Sciatic nerve (tissue), 2 donors: ENCODE measurements around the gene ANKRD55. TPM values are rescaled to one million over a fixed set of nuclear protein-coding genes. Genes with fewer than 3 reads are reported as not detected.
"Not testable (repeated sequence)": the region's sequence is repeated elsewhere in the genome, so short reads cannot be mapped to it uniquely, and the experiment has no call there.

Experiments used
- ATAC-seq: fragments of 200-7000 bp; cut with Tn5 transposase; one replicate; pipeline ENCODE4 v1.9.1; 2020; ENCODE audit warnings: mild to moderate bottlenecking, moderate library complexity
- DNase-seq: peaks from one replicate; pipeline ENCODE4 v3.0.0-alpha.2; 2020; ENCODE audit warnings: low spot score
- intact Hi-C: fragments of 100-400 bp; cut with DNase I; formaldehyde crosslinking; loops from one replicate; pipeline ENCODE4 v1.14.2; 2022
- total RNA-seq: library from RNA; stranded (reverse); fragmentation: NEBNext Ultra II Directional; extraction: Animal tissue kit (Norgen Biotek cat#: 25700); gene quantifications from one replicate; pipeline ENCODE4 v1.2.1, GENCODE V29; 2021
- donor health status: DM: no; HTN: no; CAD: no.
- donor health status: DM: no; HTN: no; CAD: no.

The ANKRD55 gene
- total RNA-seq, 1 donor from 2014 or later = not detected

DNA sequence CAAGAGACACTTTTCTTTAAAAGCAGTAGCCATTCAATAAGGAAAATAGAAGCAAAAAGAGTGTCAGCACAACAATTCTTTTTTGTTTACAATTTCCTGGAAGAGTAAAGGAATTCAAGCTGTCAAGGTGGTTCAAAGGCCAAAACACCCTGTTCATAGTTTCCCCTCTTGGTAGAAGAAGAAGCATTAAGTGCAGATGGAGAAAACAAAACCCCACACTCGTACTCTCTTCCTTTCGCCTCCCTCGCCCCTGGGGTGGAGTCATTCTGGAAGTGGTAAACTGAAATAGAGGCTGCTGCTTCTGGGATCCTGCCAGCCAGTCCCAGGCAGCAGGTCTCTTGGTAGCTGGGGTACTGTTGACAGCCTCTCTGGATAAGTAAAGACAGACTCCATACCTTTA is 105.0 kb downstream of the ANKRD55 start:
- no peak for ATAC-seq
- intact Hi-C loops = no loop called here

DNA sequence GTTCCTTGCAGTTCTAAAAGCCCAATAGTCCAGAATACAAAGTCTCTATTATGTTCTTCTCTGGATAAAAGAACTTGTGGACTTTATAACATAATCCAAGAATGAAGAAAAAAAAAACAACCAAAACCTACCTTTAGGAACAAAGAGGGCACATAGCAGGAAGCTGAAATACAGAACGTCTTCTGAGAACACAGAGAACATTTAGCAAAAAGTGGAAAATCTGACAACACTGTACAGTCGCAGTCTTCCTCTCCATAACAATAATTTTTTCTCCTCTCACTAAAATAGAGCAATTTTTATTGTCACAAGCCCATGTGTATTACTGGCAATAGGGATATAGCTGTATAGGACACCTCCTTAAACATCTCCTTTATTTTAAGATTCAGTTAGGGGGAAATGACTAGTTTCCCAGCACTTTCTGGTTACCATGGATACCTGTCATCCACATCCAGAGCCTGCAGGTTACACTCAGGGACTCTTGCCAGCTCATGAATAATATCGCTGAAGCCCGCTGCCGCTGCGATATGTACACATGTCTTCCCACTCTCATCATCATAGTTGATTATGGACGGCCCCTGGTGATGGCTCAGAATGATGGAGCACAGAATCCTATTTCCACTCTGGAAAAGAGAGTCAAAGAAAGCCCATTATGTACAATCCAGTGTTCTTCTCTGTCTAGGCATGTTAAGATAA is 106.5 kb downstream of the ANKRD55 start:
- DNase-seq (no peak), ATAC-seq (no peak)
- intact Hi-C loops = no loop called here

More for the DNA sequence above, 105.0 kb downstream of the ANKRD55 start:
- no peak for DNase-seq

DNA sequence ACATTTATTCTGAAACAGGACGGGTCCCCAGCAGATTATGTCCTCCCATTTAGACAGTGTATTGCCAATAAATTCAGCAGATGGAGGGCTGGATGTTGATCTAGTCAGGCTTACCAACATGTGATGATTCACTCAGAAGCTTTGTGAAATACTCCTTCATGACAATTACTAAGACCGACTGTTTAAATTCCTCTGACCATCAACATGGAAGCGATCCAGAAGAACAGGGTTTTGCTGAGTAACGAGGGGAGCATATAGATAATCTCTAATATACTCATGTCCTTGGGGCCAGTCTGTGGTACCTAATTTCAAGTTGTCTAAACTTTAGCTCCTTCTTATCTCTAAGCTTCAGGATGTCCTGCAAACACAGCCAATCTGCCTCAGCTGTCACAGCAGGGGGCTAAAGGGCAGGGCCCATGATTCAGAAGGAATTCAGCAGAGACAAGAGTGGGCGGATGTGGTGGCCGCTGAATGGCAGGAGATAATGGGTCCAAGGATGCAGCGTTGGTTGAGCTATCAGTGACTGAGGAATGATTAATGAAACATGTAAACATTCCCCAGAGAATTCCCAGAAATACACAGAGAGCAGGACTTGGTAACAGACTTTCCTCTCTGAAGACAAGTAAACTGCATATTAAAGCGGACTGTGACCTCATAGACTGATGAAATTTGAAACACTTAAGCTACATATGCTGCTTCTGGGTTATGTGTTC is 109.4 kb downstream of the ANKRD55 start:
- peak; percentile 72 for ATAC-seq
- DNase-seq = no peak
- intact Hi-C loops = no loop called here

DNA sequence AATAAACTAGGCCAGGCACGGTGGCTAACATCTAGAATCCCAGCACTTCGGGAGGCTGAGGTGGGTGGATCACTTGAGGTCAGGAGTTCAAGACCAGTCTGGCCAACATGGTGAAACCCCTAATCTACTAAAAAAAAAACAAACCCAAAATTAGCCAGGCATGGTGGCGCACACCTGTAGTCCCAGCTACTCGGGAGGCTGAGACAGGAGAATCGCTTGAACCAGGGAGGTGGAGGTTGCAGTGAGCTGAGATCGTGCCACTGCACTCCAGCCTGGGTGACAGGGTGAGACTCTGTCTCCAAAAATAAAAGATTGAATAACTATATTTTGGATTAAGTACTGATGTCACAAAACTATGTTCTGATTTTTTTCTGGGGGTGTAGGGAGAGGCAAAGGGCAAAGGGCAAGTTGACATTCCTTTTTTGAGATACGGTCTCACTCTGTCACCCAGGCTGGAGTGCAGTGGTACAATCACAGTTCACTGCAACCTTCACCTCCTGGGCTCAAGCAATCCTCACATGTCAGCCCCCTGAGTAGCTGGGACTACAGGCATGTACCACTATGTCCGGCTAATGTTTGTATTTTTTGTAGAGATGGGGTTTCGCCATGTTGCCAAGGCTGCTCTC is 110.7 kb downstream of the ANKRD55 start:
- intact Hi-C loops, ATAC-seq, DNase-seq: not testable (repeated sequence)

DNA sequence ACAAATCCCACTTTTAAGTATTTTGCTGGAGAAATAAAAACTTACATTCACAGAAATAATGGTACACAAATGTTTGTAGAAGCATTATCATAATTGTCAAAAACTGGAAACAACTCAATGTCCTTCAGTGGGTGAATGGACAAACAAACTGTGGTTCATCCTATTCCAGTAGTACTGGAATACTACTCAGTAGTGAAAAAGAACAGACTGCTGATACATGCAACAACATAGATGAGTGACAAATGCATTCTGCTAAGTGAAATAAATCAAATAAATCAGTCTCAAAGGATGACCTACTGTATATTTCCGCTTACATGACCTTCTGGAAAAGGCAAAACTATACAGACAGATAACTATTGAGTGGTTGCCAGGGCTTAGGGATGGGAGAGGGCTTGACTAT is 114.1 kb downstream of the ANKRD55 start:
- no peak for ATAC-seq
- DNase-seq = no peak
- intact Hi-C loops = no loop called here

DNA sequence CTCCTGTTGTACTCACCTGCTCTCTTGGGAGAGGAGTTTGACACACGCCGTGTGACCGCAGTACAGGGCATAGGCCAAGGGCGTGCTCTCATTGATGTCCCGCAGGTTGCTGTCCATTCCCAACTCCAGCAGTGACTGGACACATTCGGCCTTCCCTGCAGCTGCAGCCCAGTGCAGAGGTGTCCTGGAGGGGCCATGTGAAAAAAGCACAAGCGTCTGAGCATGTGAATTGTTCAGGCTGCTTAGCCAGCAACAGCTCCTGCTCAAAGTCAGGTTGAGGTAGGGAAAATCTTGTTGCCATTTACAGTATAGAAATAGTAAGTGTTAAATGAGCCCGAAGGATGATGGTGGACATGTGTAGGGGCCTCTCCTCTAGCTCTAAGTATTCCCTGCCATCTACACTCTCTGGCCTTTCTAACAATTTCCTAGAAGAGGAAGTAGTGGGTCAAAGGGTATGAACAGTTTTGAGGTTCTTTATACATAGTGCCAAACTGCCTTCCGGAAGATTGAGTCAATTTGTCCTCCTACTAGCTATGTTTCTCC is 116.5 kb downstream of the ANKRD55 start:
- no peak for DNase-seq
- intact Hi-C loops = no loop called here
- ATAC-seq = no peak

DNA sequence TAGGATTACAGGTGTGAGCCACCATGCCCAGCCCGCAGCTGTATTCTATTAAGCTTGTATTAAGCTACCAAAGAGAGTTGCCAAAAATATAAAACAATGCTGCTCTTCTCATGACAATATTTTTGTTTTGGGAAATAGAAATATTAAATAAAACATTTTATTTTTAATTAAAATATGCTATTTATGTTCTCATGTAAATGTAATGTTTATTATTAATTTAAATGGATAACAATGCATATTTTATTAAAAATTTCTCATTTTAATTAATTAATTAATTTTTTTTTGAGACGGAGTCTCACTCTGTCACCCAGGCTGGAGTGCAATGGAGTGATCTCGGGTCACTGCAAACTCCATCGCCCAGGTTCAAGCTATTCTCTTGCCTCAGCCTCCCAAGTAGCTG is 117.5 kb downstream of the ANKRD55 start:
- DNase-seq (no peak), ATAC-seq (no peak)
- intact Hi-C loops = no loop called here

DNA sequence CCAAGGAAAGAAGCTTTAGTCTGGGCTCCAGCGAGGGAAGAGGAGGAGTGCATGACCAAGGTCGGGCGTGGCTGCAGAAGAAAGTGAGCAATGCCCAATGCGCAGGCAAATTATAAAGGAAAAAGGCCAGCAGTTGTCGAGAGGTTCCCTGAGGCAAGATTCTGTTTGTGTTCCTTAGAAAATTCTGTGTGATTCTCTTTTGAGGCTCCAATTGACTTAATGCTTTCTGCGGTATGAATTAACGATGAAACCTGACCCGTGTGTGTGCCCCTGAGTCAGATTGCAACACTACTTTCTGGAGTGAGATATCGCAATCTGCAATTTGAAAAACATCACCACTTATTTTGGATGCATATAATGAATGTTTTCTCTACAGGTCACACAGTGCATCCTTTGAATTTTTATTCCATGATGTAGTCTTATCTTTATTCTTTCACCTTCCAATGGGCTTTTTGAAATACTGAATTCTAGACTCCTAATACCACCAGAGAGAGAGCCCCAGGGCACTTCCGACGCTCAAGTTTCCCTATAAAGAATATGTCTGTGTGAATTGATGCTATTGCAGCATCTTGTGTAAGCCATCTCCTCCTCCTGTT is 120.5 kb downstream of the ANKRD55 start:
- ATAC-seq (peak; percentile 92), DNase-seq (no peak)
- intact Hi-C loops = no loop called here

DNA sequence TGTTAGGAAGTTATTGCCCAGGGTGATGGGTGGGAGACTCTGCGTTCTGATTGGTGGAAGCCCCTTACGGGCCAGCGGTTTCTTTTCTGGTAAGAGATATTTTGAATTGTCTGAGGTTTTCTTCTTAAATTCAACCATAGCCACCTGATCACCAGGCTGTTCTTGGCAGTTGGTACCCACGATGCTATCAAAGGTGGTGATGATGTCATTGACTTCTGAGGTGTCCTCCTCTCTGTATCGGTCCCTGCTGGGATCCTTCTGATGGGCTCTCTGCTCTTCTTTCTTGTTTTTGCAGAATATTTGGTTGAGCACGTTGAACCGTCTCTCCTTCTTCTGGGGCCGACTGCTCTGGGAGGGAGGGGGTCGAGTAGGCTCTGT is 121.7 kb downstream of the ANKRD55 start:
- DNase-seq (no peak), ATAC-seq (no peak)
- intact Hi-C loops = no loop called here

DNA sequence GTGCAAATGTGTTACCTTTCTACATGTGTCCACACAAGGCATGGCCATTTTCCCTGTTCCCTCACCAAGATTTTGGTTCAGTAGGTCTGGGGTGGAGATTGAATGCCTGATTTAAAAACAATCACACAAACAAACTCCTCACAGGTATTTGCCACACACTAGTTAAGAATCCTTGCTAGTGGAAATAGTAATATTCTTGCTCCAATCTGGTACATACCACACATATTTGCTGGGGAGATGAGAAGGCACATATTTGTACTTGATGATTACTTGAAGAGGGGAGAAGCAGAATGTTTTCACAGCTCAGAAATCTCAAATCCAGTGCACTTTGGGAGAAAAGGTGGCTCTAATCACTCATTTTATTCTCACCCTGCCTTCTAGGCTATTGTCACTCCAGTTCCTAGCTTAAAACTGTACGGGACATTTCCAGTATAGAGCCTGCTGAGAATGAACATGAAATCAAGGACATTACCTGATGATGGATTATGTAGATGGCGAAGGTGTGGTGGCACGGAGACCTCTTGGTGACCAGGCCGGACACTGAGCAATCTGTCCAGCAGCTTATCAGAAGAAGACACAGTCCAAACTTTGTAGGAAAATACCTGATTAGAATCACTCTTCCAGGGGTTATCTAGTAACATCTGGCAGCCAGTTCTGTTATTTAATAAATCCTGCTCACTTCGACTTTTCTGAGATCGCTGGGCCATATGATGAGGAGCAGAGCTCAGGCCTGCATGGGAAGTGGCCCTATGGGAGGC is 122.3 kb downstream of the ANKRD55 start:
- intact Hi-C loops = no loop called here
- DNase-seq (no peak), ATAC-seq (no peak)

DNA sequence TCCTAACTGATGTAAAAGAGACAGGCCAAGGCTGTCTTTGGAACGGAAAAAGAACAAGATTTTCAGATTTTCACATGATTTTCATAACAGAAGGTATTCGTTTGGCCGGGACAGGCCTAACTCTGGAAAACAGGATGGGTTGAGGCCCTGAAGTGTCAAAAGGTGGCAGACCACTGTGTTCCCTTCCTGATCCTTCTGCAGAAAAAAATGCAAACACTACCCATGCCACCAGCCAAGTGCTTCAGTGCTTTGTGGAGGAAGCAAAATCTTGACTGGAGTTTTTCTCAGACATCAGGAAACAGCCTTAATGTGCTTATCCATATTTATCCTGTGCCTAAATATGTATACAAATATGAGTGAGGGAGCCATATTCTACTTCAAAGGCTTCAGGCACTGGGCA is 124.9 kb downstream of the ANKRD55 start:
- DNase-seq (no peak), ATAC-seq (no peak)
- intact Hi-C loops = no loop called here

DNA sequence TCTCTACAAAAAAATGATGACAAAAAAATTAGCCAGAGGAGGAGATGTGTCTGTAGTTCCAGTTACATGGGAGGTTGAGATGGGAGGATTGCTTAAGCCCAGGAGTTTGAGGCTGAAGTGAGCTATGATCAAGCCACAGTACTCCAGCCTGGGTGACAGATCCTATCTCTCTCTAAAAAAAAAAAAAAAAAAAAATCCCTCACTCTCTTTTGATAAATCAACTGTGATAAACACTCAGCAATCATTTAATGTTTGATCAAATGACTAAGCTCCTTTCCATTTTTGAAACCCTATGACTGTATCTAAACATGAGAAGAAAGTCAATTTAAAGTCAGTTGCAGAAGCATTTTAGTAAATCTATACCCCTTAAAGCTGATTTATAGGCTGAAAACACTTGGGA is 126.3 kb downstream of the ANKRD55 start:
- no peak for DNase-seq
- no peak for ATAC-seq
- intact Hi-C loops = no loop called here

DNA sequence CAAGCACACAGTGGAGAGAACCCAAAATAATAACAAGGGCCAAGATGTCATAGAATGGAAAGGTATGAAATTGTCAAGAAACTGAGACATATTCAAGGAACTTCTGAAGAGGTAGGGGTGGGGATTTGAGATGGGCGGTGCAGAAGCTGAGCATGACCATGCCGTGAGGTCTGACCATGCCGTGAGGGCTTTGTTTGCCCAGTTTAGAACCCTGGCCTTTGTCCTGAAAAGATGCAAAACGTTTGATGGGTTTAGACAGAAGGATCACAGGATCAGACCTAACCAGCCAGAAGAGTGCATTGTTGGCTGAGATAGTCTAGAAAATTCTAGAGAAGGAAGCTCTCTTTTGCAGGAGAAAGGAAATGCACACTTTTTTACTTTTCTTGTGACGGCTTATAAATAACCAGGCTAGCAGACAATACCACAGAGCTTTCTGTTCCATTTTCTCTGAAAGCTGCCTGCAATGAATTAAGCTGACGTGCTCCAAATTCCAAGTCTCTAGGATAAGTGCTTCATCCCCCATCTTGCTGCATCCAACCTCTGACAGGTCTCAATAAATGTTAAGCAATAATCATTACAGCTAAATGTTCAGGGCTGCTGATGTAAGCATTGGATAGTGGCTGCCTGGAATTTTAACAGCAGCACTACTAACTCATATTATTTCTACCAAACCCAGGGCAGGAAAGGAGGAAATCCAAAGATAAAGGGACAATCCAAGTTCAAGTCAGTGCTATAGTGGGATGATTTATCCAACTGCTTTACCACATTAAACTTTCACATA is 127.4 kb downstream of the ANKRD55 start:
- intact Hi-C loops = no loop called here
- ATAC-seq = no peak
- DNase-seq = no peak

DNA sequence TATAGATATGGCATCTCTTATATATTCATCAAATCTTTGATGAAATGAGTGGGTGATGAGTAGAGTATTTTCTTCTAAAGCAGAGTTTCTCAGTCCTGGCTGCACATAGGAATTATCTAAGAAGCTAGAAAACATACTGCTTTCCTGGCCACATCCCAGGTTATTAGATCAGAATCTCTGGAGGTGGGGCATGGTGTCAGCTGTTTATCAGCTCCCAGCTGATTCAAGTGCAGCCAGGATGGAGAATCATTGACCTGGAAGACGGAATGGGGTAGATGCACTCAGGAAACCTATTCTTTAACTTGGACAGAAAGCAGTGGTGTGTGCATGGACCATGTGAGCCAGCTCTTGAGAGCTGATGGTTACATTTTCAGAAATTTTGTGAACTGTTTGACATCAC is 130.2 kb downstream of the ANKRD55 start:
- no peak for ATAC-seq
- intact Hi-C loops = no loop called here
- no peak for DNase-seq

DNA sequence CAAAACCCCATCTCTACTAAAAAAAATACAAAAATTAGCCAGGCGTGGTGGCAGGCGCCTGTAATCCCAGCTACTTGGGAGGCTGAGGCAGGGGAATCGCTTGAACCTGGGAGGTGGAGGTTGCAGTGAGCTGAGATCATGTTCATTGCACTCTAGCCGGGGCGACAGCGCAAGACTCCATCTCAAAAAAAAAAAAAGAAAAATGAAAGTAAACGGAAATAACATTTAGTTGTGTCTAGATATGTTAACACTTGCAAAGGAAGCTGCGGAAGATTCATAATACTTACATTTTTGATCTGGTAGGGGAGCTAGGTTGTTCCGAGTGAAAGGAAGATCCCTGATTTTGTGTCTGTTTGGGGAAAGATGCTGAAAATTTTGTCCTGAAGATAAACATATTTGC is 130.9 kb downstream of the ANKRD55 start:
- intact Hi-C loops, DNase-seq, ATAC-seq: not testable (repeated sequence)

DNA sequence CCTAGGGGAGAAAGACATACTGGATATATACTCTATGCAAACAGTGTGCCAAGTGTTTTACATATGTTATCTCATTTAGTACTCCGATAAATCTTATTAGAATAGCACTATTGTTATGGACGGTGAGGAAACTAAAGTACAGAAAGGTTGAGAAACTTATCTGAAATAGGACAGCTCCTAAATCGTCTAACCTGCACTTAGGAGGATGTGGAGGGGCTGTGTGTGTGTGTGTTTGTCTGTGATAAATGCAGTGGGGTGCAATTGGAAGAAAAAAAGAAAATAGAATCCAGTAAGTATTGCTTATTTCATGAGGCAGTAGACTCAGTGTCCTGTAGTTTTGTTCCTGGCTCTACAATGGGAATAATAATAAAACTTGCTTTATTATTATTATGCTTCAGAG is 131.9 kb downstream of the ANKRD55 start:
- DNase-seq (no peak), ATAC-seq (no peak)
- intact Hi-C loops = no loop called here

DNA sequence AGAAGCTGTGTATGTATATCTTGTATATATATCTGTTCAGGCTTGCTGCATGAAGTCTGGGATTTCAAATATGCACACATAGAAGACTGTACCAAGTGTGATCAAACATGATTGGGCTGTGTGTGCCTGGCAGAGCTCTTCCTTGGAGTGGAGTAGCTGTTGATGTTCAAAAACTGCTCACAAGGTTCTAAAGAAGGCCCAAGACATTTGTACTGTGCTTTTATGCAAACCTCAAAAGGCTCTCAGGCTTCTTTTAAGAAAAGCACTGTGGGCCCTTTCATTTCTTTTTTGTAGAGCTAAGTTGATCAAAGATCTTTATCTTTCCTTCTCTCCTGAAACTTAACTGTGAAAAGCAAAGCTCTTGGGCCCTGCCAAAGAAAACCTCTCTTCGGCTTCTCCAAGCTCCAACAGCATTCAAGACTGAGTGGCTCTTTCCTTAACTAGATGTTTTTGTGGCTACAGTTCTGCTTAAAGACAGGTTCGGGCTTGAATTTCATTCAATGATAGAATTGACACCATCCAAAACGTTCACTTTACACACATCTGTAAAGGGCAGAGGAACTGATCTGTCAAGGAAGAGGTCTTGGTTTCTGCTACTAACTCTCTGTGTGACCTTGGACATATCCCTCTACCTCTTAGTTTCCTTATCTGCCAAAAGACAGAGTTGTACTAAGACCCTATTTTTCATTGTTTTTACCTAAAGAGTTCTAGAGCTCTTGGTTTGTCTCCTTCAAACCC is 132.5 kb downstream of the ANKRD55 start:
- intact Hi-C loops = no loop called here
- ATAC-seq (no peak), DNase-seq (no peak)

DNA sequence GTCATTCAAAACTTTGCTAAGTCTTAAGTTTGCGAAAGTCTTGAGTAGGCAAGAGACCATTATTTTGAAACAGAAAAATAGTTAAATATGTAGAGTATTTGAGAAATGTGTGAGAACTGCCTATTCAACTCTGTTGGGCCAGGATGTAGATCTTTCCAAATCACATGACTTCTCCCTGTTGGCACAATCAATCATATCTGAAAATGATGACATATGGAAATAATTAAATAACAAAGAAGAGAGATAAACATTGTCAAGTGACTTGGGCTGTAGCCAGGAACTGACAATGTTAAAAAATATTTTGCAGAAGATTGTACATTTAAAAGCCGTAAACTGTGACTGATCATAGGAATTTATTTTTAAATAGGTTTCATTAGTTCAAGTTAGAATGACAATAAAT is 133.8 kb downstream of the ANKRD55 start:
- DNase-seq (no peak), ATAC-seq (peak; percentile 75)
- intact Hi-C loops = no loop called here
